NCI-H524 treated with DMSO at 0.1 percent for 48 hours (cell line): Measurements from ENCODE around the gene EMP2.
"Not testable (repeated sequence)": the region's sequence is repeated elsewhere in the genome, so short reads cannot be mapped to it uniquely, and the experiment has no call there.

Source experiments
- DNase-seq: peaks from one replicate; lab custom pipeline; 2025; lab: John Stamatoyannopoulos, UW

EMP2 gene

DNA sequence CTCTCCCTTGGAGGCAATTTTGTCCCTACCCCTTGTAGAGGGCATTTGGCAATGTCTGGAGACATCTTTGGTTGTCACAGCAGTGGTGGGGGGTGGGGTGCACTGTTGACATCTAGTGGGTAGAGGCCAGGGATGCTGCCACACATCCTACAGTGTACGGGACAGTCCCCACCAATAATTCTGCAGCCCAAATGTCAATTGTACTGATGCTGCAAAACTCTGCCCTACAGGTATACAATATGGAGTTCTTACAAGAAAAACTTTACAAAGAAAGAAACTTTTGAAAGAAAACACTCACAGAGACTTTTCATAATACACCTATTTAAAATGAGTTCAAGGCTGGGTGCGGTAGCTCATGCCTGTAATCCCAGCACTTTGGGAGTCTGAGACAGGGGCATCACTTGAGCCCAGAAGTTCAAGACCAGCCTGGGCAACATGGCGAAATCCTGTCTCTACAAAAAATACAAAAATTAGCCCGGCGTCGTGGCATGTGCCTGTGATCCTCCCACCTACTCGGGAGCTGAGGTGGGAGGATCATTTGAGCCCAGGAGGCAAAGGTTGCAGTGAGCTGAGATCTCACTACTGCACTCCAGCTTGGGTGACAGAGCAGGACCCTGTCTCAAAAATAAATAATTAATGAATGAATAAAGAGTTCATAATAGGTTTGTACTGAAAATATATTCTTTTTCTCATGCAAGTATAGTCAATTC, 59.4 kb downstream of the EMP2 start:
- no peak for DNase-seq

DNA sequence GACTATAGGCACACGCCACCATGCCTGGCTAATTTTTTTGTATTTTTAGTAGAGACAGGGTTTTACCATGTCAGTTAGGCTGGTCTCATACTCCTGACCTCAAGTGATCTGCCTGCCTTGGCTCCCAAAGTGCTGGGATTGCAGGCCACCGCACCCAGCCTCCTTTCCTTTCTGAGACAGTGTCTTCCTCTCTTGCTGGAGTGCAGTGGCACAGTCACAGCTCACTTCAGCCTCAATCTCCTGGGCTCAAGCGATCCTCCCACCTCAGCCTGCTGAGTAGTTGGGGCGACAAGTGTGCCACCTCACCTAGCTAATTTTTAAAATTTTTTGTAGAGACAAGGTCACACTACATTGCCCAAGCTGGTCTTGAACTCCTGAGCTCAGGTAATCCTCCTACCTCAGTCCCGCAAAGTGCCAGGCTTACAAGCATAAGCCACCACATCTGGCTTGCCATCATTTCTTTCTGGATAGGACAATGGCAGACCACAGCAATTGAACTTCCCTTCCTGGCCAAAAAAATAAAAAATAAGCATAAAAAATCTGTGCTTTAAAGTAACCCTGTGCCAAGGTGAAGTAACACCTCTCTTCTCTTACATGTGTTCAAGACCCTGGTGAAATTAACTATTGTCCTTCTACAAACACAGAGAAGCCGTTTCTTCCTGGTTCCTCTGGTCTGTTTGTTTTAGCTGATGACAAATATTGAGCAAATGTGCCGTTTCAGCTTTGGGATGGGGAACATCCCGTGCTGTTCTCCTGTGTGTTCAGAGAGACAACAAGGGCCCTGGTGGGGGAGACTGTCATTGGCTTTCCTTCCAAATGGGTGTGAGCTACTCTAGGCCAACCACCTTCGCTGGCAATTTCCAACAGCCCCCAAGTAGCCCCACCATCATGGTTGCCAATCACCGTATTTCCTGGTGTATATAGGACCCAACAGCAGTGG, 60.2 kb downstream of the EMP2 start:
- no peak for DNase-seq

DNA sequence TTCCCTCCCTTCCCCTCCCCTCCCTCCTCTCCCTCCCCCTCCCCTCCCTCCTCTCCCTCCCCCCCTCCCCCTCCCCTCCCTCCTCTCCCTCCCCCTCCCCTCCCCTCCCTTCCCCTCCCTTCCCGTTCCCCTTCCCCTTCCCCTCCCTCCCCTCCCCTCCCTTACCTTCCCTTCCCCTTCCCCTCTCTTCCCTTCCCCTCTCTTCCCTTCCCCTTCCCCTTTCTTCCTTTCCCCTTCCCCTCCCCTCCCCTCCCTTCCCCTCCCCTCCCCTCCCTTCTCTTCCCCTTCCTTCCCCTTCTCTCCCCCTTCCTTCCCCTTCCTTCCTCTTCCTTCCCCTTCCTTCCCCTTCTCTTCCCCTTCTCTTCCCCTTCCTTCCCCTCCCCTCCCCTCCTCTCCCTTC, 61.1 kb downstream of the EMP2 start:
- DNase-seq, result no peak

DNA sequence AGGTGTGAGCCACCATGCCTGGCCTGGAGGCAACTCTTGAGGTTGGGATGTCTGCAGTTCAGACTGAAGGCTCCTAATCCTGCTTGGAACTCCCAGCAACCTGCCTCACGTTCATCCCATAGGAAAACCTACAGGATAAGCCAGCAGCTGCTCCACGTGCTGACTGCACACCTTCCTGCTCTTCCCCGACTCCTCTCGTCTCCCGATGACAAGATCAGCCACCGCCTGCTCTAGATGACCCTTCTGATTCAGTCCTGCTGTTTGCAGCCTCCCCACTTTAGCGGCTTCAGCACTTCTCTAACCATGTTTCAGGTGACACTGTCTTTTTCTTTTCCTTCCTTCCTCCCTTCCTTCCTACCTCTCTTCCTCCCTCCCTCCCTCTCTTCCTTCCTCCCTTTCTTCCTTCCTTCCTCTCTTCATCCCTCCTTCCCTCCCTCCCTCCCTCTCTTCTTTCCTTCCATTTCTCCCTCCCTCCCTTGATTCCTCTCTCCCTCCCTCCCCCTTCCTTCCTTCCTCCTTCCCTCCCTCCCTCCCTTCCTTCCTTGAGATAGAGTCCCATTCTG, 61.8 kb downstream of the EMP2 start:
- no peak for DNase-seq

DNA sequence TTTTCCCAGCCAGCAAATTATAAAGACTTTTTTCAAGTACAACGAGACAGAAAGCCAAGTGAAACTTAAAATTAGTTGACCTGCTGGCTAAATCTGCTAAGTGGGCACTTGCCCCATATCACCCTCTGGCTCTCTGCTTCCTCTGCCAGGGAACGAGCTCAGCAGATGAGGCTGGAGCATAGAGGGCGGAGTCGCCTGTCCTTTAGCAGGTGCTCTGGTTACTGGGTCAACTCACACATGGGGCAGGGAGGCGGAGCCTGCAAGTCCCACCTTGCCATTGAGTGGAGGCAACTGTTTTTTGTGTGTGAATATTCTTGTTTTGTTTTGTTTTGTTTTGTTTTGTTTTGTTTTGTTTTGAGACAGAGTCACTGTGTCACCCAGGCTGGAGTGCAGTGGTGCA, 62.5 kb downstream of the EMP2 start:
- no peak for DNase-seq

DNA sequence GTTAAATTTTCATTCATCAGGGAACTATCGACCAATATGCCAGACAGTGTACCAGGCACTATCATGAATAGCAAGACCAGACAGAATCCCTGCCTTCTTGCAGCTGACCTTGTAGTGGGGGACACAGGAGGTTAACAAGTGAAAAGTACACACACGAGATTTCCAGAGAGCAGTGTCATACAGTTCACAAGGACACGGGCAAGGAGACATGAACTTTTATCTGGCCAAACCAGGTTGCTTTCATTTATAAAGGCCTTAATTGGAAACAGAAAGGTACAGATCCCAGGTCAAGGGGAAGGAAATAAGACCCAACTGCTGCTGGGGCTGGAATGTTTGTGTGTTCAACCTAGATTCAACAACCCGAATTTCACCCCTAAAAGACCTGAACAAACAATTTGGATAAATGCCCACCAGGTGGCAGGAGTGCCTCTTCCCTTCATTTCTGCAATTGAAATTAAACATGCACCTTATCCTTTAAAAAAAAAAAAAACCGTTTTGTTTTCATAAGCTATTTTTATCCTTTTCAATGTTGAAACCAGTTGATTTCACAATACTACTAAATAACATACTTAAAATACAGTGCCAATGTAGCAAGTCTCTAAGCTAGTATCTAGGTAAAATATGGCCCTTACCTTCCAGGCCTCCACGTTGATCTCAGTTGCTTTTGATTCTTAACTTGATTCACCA, 65.9 kb downstream of the EMP2 start:
- no peak for DNase-seq

DNA sequence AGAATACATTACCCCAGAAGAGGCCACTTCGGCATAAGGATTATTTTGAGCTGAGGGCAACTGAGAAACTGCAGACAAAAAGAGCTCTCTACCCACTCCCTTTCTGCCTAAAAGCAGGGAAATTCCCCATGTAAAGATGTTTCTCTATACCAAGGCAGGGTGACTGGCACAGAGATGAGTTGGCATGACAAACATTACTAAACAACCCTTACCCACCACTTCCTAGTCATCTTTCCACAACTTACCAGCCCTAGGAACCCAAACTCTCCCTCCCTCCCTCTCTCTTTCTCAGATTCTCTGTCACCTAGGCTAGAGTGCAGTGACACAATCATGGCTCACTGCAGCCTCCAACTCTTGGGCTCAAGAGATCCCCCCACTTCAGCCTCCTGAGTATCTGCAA, 68.6 kb downstream of the EMP2 start:
- no peak for DNase-seq

DNA sequence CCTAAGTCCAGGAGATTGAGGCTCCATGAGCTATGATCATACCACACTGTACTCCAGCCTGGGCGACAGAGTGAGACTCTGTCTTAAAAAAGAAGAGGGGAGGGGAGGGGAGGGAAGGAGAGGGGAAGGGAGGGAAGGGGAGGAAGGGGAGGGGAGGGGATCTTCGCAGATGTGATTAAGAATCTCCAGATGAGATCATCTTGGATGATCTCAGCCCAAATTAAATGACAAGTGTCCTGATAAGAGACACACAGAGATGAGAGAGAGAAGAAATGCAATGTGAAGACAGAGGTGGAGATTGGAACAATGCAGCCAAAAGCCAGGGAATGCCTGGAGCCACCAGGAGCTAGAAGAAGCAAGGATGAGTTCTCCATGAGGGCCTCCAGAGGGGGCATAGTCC, 70.1 kb downstream of the EMP2 start:
- no peak for DNase-seq

DNA sequence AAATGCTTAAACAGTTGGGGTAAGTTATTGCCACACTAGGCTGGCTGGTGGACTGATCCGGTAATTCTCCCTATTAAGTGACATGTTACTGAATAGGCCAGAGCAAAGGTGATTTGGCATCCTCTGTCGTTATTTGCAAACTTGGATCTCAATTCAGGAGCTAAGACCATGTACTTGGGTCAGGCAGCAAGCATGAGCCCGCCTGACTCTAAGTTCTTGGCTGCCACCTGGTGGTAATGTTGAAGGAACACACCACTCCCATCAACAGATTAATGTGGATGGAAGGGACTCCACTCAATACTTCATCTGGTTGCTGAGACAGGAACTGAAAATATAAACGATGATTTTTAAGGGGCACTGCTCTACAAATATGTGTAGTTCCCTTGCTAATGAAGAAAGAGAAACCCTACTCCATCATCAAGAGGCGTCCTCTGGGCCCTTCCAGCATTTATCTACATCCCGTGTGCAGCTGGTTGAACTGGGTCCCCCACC, 70.8 kb downstream of the EMP2 start:
- DNase-seq, result peak; percentile 6

DNA sequence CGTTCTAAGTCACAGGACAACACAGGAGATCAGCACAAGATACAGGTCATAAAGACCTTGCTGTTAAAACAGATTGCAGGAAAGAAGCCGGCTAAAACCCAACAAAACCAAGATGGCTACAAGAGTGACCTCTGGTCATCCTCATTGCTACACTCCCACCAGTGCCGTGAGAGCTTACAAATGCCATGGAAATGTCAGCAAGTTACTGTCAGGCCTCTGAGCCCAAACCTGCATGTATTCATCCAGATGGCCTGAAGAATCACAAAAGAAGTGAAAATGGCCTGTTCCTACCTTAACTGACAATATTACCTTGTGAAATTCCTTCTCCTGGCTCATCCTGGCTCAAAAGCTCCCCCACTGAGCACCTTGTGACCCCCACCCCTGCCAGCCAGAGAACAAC, 75.1 kb downstream of the EMP2 start:
- DNase-seq, result not testable (repeated sequence)

DNA sequence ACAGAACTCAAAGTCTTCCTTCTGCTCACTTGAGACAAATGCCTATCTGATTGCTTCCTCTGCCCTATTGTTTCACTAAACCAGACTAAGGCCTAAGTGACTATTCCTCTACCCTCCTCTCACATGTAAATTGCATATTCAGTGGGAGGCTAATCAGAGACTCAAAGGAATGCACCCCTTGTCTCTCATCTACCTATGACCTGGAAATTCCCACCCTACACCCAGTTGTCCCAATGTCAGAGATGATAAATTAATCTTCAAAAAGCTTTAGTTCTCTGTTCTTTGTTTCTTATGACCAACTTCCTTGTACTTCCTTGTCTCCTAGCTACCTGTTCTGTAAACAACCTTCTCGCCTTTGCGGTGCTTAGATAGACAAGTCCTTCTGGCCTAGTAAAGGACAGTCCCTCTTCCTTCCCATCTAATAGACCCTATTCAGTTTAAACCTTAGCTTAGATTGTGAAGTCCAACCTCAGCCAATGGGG, 76.0 kb downstream of the EMP2 start:
- no peak for DNase-seq

DNA sequence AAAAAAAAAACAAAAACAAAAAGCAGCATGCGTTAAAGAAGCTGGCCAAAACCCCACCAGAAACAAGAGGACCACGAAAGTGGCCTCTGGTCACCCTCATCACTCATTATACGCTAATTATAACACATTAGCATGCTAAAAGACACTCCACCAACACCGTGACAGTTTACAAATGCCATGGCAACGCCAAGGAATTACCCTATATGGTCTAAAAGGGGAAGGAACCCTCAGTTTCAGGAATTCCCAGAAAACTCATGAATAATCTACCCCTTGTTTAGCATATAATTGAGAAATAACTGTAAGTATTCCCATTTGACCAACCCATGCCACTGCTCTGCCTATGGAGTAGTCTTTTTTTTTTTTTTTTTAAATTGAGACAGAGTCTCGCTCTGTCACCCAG, 77.6 kb downstream of the EMP2 start:
- no peak for DNase-seq

DNA sequence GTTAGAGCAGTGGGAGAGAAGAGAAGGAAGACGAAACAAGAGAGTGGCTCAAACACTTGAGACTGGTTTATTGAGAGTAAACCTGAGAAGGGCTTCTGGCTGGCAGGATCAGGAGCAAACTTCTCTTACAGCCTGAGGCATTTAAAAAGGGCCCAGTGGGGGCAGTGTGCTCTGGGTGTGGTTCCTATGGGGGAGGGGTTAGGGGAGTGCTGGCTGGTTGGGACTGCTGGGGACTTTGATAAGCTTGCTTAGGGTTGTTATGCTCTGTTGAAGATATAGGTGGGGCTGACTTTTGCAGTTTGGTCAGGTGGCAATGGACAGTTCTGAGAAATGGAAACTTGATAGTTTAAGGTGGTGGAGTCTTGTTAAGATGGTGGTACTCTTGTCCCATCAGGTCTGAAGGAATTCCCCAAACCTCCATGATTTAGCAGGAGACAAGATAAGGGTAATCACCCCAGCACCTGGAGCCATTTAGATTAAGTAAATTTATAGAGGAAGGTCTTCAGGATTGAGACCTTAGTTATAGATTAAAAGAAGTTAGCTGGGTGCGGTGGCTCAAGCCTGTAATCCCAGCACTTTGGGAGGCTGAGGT, 79.3 kb downstream of the EMP2 start:
- no peak for DNase-seq

DNA sequence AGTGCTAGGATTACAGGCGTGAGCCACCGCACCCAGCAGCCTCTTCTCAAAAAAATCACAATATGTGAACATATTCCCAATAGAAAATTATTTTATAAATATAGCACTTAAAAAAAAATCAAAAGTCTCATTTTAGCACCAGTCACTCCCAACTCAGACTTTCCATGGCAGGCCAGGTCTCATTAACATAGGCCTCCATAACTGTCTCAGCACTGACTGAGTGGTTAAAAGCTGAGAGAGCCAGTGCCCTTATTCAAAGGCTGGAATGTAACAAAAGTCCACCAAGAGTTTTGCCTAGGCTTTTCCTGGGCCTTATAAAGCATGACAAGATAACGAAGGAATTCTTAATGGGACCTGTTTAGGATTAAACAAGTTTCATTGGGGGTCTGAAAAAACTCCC, 79.8 kb downstream of the EMP2 start:
- no peak for DNase-seq

DNA sequence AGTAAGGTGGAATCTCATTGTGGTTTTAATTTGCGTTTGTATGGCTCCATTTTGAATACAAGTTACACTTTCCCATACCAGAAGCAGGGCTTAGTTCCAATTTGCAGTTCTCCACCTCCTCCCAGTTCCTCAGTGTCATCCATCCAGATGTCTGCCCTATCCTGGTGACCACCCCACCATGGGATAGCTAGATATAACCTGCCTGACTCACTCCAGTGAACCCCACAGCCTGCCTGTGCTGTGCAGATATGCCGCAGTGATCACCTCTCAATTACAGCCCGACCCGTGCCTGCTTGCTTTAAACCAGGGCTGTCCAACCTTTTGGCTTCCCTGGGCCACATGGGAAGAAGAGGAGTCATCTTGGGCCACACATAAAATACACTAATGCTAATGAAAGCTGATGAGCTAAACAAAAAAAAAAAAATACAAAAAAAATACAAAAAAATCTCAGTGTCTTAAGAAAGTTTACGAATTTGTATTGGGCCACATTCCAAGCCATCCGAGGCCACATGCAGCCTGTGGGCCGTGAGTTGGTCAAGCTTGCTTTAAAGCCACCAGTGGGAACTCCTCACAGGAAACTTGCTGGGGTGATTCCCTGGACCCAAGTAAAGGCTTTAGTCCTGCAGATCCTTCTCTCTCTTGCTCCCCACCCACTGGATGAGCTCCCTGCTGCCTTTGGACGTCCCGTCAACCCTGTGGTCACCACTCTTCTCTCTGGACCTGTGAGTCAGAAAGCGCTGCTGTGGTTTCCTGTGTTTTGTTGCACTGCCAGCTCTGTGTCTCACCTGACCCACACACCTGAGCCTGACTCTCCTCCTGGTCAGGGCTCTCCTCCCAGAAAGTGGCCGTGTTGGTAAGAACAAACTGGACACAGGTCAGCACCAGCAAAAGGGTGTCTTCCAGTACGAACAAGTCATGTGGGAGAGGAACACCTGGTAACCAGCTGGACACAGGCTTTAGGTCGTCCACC, 83.0 kb downstream of the EMP2 start:
- DNase-seq, result no peak

DNA sequence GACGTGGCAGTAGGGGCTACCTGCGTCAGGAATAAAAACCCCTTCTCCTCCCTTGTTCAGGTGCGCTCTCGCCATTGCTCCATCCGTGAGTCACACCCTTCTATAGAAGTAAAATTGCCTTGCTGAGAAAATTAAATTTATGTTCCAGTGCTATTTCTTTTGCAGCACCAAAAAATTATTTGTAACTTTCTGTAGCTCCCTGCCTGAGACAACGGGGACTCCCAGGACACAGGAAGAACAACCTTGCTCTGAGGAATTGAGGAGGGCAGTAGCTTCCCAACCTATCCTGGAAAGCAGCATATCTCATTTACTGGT, 85.4 kb downstream of the EMP2 start:
- no peak for DNase-seq

DNA sequence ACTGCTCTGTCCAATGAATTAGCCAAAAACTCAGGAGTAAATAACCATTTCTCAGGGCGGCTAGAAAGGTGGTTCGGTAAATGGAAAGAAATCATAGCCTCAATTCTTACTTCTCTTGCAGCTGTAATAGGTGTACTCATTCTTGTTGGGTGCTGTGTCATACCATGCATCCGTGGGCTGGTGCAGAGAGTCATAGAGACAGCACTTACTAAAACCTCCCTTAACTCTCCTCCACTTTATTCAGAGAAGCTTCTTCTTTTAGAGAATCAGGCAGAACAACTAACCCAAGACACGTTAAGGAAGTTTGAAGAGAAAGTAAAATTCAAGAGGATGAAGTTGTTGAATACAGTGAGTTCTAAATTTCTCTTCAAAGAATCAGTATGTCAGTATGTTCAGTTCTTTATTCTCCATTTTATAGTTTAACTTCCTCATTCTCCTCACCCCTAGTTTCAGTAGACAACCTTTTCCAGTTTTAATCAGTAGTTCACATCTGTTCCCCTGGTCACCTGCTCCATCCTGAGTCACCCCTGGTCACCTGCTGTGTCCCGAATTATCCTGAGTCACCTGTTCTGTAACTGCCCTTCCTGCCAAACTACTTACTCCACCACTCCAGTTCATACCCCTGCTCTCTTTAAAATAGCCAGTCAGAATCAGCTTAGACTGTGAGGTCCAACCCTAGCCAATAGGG, 85.9 kb downstream of the EMP2 start:
- no peak for DNase-seq

DNA sequence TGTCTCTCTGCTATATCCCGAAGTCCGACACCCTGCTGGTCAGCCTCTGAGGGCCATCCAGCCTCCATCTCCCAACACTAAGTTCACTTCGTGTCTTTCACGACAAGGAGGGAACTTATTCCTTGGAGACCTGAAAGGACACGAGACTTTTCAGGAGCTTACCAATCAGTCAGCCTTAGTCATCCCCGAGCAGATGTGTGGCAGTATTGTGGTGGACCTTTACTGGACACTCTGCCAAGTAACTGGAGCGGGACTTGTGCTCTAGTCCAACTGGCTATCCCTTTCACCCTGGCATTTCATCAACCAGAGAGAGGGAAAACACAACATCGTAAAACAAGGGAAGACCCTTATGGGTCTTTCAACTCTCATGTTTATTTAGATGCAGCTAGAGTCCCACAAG, 87.1 kb downstream of the EMP2 start:
- DNase-seq, result no peak

DNA sequence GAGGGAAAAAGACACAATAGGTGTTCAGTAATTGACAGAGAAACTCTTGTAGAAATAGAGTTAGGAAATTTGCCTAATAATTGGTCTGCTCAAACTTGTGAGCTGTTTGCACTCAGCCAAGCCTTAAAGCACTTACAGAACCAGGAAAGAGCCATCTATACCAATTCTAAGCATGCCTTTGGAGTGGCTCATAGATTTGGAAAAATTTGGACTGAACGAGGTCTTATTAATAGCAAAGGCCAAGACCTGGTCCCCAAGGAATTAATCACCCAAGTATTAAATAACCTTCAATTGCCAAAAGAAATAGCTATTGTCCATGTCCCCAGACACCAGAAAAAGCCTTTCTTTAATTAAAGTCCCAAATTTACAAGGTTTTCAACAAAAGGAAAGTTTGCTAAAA, 90.3 kb downstream of the EMP2 start:
- DNase-seq, result no peak

DNA sequence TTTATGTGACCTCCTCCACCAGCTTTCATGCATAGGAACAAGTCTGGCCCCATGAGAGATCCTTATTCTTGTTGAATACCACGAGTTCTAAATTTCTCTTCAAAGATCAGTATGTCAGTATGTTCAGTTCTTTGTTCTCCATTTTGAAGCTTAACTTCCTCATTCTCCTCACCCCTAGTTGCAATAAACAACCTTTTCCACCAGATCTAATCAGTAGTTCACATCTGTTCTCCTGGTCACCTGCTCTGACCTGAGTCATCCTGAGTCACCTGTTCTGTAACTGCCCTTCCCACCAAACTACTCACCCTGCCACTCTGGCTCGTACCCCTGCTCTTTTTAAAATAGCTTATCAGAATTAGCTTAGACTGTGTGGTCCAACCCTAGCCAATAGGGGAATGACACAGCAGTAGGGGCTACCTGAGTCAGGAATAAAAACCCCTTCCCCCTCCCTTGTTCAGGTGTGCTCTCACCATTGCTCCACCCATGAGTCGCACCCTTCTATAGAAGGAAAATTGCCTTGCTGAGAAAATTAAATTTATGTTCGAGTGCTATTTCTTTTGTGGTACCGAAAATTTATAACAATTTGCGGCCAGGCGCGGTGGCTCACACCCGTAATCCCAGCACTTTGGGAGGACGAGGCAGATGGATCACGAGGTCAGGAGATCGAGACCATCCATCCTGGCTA, 94.6 kb downstream of the EMP2 start:
- DNase-seq, result no peak
